Stimulated activated CD4-positive, alpha-beta T cell treated with anti-CD3 and anti-CD28 coated beads, Interleukin-15, amount 100 ng/mL, for 1 hour (primary cell): ENCODE results near the gene SLC35D3.
"Not testable (repeated sequence)": the region's sequence is repeated elsewhere in the genome, so short reads cannot be mapped to it uniquely, and the experiment has no call there.

Source experiments
- DNase-seq, 2 donors: peaks; one replicate each; pipeline ENCODE4 v3.0.0-alpha.2; 2020; ENCODE audit warnings: low read depth in 1 of 2, low spot score in 1 of 2

SLC35D3 gene

GRCh38 chr6:136922685-136923006 lies 545 bp downstream of the SLC35D3 start:
- DNase-seq: no peak

DNA sequence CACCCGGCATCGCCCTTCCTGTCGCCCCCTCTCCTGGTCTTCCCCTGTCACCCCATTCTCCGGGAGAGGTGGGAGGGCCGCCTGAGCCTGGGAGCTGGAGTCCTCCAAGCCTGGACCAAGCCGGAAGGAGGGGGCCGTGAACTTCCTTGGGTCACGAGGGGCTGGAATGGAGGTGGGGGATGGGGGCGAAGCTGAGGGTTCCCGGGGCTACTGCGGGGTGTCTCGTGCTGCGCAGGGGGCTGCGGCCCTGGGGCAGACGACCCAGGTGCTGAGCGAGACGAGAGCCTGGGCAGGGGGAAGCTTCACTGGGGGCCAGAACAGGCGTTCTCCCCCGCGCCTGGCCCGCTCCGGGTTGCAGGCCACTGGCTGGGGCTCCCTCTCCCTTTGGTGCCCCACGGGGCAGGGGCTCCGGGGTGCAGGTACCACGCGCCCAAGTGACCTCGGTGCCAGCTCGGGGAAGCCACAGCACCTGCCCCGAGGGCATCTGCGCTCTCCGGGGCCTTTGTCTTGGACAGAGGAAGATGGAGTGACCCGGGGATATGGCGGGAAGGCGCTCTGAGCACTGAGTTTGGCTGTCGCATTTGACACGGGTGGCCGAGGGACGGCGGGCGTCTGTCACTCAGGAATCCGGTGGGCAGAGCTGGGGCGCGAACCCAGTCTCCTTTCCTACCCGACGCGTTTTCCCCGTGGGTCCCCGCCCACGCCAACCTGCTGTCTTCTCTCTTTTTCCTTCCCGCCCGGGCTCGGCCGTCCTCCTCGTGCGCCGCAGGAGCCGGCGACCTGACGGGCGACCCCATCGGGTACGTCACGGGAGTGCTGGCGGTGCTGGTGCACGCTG lies 1.2 kb downstream of the SLC35D3 start:
- no peak for DNase-seq

DNA sequence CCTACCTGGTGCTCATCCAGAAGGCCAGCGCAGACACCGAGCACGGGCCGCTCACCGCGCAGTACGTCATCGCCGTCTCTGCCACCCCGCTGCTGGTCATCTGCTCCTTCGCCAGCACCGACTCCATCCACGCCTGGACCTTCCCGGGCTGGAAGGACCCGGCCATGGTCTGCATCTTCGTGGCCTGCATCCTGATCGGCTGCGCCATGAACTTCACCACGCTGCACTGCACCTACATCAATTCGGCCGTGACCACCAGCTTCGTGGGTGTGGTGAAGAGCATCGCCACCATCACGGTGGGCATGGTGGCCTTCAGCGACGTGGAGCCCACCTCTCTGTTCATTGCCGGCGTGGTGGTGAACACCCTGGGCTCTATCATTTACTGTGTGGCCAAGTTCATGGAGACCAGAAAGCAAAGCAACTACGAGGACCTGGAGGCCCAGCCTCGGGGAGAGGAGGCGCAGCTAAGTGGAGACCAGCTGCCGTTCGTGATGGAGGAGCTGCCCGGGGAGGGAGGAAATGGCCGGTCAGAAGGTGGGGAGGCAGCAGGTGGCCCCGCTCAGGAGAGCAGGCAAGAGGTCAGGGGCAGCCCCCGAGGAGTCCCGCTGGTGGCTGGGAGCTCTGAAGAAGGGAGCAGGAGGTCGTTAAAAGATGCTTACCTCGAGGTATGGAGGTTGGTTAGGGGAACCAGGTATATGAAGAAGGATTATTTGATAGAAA lies 2.0 kb downstream of the SLC35D3 start:
- no peak for DNase-seq

DNA sequence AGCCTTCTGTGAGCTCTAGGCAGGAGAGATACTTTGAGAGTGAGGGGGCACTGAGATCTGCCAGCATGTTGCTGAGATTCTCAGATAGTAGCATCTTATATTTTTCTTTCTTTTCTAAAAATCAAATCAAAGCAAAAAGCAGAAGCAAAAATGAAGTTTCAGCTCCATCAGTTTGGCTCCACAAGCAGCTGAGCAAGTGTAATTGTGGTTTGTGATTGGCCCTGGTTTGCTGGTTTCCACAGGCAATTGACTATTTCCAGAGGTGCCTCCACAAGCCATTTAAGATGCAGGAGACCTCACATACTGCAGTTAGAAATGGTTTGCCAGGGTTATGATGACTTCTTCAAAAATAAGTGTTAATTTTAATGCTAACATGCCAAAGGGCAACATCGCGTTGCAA lies 4.3 kb downstream of the SLC35D3 start:
- DNase-seq: no peak

DNA sequence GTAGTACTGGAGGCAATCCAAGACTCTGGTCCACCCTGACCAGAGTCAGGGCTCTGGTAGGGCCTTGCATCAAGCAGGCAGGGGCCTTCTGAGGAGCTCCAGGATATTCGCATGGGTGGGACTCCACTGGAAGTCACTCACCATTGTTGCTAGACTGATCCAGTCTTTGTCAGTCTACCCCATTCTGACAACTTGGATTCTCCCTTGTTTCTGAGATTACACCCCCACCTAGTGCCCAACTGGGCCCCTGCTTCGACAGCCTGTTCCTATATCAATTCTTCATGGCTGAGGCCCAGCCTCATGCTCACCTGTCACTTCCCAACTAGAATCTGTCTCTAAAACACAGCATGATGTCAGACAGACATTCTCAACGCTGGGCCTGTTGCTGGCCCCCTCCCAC lies 5.2 kb downstream of the SLC35D3 start:
- DNase-seq: no peak

DNA sequence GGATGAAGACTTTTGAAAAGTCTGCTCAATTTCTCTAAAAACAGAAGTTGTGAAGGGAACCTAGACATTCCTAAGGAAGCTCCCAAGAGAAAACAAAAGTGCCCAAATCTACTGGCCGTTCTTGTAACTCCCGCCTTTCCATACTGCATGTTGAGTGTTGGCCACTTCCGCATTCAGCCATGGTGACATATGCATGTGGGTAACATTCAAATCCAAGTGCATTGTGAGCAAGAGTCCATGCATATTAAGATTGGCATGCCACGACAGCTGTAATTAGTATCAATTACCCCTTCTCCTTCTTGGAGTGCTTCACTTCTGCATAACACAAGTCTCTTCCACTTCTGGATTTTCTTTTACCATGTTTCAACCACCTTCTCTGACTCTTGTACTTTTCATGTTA lies 8.4 kb downstream of the SLC35D3 start:
- DNase-seq: no peak

GRCh38 chr6:136932599-136932998 lies 10.5 kb downstream of the SLC35D3 start:
- no peak for DNase-seq

DNA sequence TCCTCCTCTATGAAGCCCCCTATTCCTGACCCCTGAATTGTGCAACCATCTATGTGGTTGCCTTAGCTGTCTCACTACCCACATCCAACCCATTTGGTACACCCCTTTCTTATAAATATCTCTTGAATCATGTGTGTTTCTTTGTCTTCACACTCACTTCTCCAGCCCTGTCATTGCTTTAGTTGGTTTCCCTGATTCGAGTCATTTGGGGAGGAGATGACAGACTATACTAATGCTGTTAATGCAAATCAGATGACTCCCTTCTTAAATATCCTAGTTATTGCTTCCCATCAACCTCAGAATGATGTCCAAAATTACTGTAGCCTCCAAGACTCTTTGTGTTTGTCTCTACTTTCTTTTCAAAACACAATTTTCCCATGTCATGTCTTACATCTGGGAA lies 23.0 kb downstream of the SLC35D3 start:
- DNase-seq: no peak

GRCh38 chr6:136945711-136946121 lies 23.6 kb downstream of the SLC35D3 start:
- DNase-seq: no peak

- DNase-seq: no peak
Measured at GRCh38 chr6:136947037-136947436, 24.9 kb downstream of the SLC35D3 start.

DNA sequence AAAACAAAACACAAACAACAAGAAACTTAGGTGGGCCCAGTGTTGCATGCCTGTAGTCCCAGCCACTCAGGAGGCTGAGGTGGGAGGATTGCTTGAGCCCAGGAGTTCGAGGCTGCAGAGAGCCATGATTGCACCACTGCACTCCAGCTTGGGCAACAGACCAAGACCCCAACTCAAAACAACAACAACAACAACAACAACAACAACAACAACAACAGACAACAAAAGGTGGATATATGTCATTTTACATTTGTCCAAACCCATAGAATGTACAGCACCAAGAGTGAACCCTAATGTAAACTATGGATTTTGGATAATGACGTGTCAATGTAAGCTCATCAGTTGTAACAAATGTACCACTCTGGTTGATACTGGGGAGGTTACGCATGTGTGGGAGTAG lies 27.9 kb downstream of the SLC35D3 start:
- DNase-seq: not testable (repeated sequence)

DNA sequence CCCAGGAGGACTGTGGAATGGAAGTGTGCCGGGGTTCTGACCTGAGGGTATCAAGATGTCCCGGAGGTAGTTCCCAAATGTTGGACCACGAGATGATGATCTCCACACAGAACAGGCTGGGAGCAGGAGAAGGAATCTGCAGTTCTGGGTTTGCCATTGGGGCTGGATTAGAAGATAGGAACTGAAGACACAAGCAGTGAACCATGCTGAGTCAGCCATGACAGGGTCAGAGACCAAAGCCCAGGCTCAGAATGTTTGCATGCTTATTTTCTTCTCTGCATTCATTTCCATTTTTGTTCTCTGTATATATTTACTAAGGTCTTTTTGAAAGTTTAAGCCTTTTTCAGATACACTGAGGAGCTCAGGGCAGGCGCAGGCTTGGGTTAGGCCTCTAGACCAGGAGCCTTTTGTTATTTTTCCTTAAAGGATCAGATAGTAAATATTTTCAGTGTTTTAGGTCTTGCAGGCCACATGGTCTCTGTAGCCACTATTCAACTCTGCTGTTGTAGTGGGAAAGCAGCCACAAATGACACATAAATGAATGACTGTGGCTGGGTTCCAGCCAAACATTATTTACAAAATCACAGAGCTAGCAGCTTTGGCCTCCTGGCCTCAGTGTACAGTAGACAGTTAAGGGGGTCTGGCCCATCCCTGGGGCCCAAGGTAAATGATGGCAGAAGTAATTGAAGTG lies 28.5 kb downstream of the SLC35D3 start:
- no peak for DNase-seq

GRCh38 chr6:136952714-136953260 lies 30.7 kb downstream of the SLC35D3 start:
- no peak for DNase-seq

- DNase-seq: no peak
Measured at GRCh38 chr6:136955123-136955522, 33.0 kb downstream of the SLC35D3 start.

DNA sequence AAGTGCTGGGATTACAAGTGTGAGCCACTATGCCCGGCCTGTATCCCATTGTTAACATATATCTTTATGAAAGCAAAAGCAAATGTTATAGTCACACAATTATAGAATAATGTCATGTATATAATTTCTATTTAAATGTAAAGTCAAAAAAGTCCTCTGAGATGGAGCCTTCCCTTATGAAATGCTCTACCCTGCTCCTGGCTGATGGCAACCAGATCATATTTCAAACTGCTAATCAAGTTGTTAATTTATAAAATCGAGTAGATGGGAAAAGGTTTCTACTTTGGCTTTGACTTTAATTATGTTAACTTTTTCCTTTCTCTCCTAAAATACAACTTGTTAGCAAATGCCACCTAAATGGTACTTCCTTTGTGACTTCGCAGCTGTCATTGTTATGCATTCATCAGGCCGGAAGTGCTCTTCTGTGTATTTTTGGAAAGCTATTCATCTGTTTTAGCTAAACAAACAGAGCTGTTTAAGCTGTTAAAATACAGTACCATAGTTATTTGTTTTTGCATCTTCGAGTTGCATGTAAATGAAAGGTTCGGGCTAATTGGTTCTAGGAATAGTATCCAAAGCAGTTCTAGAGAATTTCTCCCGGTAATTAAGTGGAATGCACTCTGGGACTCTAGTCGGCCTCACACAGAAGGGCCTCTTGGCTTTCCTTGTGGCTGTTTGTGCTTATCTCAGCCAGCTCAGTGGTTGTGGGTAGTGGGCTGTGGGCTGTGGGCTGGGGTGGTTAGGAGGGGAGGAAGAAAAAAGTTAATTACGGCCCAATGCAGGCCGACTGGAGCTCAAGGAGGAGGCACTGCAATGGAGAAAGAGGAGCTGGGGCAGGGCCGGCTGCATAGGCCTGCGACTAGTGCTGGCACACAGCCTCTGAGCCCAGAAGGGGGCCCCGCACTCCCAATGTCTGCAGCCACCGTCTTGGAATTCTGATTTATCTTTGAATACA lies 34.8 kb downstream of the SLC35D3 start:
- no peak for DNase-seq

- no peak for DNase-seq
Measured at GRCh38 chr6:136958168-136958567, 36.1 kb downstream of the SLC35D3 start.

GRCh38 chr6:136959471-136959891 lies 37.4 kb downstream of the SLC35D3 start:
- no peak for DNase-seq

DNA sequence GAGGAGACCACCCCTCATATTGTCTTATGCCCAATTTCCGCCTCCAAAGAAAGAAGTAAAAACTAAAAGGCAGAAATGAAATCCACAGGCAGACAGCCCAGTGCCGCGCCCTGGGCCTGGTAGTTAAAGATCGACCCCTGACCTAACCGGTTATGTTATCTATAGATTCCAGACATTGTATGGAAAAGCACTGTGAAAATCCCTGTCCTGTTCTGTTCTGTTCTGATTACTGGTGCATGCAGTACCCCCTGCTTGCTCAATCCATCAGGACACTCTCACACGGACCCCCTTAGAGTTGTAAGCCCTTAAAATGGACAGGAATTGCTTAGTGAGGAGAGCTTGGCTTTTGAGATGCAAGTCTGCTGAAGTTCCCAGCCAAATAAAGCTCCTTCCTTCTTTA lies 37.8 kb downstream of the SLC35D3 start:
- not testable (repeated sequence) for DNase-seq

- no peak for DNase-seq
Measured at GRCh38 chr6:136960781-136961180, 38.7 kb downstream of the SLC35D3 start.

DNA sequence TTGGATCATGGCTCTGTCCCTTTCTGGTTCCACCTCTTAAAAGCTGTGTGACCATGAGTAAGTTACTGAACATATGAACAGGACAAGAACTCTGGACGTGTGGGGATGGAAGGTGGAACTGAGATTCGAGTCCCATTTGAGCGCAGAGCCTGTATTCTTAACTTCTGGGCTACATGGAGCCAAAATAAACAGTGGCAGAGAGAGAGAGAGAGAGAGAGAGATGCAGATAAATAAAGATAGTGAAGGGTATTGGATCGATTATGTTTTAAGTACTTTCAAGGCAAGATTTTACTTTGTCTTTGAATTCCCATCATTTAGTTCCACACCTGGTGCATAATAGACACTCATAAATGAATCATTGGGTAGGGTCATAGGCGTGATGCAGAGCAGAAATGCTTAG lies 39.7 kb downstream of the SLC35D3 start:
- DNase-seq: no peak

DNA sequence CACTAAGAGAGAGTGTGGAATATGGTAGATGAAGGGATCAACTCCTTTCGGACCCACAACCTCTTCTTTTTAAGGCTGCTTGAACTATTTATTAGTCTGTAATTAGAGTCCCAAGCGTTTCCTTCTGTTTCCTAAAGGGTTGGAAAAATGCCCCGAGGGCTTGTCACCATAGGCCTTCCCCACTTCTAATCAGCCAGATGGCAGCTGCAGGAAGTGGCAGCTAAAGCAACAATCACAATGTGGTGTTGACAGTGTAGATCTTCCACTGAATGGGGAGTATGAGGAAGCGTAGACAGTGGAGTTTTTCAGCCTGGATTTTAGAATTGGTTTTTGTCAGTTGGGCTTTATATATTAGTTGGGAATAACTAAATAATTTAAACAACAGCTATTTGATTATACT lies 40.6 kb downstream of the SLC35D3 start:
- no peak for DNase-seq
